ENCODE data around the gene MYBPHL.
A peak's percentile ranks its signal among the peaks of the same experiment; 100 is the strongest.
"Not testable (repeated sequence)": the region's sequence is repeated elsewhere in the genome, so short reads cannot be mapped to it uniquely, and the experiment has no call there.

Gene MYBPHL

DNA sequence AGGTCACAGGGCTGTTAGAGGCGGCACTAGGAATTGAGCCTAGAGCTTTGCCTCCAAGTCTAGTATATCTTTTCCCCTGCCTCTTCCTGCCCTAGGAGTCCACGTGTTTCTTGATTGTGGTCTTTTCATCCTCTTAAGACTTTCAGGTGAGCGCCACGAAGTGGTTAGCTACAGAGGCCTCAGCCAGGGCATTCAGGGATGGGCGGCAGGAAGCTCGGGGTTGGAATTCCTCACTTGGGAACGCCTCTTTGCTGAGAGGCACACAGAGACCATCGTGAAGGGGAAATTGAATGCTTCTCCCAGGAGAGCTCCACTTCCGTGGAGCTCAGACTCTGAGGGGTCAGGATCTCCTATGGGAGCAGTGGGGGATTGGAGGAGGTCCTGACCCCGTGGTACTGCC is 820 bp downstream of the MYBPHL start:
- not testable (repeated sequence) for DNase-seq (ENCODE audit: low read depth)

DNA sequence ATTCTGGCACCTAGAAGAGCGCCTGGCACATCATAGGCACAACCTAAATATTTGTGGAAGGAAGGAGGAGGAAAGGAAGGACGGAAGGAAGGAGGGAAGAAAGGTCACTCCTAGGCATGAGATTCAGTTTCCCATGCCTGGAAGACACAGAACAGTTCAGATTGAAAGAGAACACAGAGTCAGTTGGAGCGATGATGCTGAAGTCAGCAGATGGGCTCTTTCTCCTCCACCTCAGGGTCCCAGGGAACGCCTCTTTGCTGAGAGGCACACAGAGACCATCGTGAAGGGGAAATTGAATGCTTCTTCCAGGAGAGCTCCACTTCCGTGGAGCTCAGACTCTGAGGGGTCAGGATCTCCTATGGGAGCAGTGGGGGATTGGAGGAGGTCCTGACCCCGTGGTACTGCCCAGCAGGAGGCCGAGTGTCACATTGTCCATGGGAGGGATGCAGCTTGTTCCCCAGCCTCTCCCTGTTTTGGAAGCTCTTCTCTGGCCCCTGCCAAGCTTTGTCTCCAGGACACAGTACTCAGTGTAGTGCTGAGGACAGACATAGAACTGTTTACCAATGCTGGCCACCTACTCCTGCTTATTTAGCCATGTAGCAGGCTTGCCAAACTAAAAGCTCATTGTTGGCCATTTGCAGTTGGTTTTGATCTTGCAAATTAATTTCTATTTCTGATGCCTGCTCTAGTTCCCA is 2.4 kb downstream of the MYBPHL start:
- DNase-seq (ENCODE audit: low read depth): no peak

DNA sequence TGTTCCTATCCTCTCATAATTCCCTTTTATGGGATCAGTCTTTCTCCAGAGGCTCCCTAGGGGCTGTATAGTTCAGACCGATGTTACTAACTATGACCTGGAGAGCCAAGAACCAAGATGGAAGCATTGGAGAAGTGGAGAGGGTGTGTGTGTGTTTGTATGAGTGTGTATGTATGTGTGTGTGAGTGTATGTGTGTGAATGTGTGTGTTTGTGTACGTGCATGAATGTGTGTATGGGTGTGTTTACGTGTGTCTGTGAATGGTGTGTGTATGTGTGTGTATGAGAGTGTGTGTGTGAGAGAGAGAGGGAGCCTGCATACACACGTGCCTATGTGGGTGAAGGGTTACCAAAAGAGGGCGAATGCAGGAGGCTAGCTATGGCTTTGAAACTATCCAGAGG is 4.9 kb downstream of the MYBPHL start:
- DNase-seq (ENCODE audit: low read depth): no peak

DNA sequence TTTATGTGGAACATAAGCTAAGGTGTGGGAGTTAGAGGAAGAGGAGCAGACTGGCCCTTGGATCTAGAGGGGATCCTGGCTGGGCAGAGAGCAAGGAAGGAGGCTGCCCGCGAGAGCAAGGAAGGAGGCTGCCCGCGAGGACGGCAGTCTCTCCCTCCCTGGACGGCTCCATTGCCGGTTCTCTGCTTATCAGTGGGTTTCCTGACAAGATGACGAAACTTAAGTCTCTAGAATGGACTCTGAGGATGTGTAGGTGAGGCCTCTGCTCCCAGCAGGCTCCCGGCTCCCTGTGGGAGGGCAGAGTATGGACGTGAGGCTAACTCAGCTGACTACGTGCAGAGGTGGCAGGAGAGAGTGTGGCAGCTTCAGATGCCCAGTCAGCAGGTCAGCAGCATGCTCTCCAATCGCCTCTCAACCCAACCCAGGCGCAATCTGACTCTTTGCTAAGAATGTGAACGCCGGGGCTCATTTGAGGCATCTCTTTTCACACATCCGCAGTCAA is 6.1 kb downstream of the MYBPHL start:
- DNase-seq (ENCODE audit: low read depth): no peak

DNA sequence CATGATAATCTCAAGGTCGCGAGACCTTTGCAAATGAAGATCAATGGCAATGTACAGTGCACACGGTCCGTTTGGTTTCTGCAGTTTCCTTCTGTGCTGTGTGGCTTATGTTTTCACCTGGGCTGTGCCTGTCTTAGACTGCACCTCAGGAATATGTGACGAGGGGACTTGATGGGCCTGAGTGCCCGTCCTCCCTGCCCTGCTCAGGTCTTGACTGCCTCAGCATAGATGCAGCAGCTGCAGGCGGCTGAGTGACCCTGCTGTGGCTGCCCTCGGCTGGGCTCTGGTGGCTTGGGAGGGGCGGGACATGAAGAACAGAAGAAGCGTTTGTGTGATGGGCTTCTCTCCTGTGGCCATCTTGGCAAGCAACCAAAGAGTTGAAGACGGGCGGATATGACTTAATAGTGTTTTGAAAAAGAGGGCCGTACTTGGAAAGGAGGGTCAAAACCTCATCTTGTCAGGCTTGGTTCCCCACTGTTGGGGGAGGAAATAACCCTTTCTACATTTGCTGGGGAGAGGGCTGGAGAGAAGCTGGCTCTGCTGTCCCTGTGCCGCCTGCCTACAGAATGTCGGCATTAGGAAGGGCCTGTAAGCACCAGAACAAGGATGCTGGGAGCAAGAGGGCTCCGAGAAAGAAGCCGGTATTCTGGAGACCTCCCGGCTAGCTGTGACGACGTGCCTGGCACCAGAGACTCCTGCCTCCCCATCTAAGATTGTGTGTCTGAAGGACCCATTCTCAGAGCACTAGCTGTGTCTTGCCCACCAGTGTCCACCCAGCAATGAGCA is 7.1 kb downstream of the MYBPHL start:
- peak; percentile 15 for DNase-seq (ENCODE audit: low read depth)

DNA sequence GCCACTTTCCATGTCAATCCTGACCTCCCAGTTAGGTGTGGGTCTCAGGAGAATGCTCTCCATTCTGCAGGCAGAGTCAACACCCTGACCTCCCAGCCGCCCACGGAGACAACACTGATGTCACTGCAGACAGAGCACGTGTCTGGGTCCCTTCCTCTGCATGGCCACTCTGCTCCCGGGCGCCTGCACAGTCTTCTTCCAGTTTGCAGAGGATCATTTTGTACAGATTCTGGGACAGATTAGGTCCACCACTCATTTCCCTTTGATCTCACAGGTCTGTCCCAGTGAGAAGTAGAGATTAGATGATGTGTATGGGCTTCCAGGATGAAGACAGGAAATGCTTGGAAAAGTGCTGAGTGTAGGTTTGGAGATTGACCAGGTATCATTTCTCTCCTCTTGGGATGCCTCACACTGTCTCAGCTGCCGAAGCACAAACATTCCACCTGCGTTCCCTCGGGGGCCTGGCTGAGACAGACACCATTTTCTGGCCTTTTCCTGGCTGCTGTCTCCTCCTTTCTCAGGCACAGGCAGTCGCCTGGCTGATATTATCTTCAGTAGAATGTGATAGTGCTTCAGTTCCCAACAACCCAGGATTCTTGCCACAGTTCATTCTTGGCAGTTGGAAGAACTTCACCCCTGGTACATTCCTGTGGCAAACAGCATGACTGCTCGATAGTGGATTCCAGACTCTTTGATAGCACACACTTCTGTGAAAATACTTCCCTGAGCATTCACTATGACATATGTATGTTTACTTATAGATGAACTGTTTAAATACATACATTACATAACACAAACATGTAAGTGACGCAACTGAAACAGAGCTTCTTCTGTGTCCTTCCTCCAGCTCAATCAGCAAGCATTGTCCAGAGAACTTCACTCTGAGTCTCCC is 7.9 kb downstream of the MYBPHL start:
- peak; percentile 64 for DNase-seq (ENCODE audit: low read depth)

DNA sequence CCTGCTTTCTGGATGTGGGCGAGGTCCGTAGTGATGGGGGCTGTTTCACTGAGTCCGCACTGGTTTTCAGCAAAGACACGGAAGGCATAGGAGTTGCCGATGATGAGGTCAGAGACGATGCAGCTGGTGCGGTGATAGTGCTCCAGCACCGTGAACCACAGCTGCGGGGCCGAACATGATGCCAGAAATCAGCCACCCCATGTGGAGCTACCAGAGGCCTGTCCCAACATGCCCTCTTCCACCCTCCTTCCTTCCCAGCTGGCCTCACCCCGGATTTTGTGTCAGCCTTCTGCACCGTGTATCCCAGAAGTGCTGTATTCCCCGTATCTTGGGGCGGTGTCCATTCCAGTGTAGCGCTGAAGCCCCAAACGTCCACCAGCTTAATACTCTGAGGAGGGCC is 10.0 kb downstream of the MYBPHL start:
- no peak for DNase-seq (ENCODE audit: low read depth)

DNA sequence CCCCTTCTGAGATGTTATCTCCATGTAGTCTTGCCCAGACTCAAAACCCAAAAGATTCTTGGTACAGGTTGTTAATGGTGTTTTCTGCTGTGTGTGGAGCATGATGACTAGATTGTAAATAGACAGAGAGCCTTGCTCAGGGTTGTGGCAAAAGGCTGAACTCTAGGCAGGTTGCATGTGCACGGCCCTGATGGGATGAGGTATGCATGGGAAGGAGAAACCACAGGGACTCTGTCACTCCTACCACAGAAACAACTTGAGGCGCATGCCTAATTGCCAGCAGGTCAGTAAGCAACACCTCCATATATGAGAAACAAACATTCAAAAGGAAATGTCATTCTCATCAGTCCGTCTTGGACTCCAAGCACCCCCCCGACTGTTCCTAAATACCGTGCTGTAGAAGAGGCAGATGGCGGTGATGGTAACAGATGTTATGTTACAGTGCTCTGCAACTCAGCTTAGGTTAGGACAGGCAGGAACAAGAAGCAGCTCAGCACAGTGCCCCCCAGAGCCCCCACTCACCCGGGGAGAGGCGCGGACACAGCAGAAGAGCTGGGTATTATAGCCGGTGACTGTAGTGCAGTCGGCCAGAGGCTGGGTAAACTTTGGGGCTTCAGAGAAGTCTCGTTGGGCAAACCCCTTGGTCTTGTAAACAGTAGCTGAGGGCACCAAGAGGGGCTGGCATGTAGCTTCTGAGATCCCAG is 10.9 kb downstream of the MYBPHL start:
- no peak for DNase-seq (ENCODE audit: low read depth)

DNA sequence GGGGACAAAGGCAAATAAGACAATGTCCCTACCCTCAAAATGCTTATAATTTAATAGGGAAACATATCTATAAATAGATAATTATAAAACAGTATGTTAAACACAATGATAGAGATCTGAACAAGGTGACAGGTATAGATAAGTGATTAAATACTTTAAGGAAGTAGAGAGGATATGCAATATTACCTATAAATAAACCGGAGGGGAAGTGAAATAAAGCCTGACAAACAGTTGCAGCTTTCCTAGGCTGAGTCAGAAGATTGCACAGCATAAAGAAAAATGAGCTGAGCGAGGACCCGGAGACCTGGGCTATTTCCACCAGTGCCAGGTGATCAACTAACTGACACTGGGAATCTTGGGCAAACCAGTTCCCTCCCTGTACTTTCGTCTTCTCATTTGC is 12.3 kb downstream of the MYBPHL start:
- DNase-seq (ENCODE audit: low read depth): no peak

DNA sequence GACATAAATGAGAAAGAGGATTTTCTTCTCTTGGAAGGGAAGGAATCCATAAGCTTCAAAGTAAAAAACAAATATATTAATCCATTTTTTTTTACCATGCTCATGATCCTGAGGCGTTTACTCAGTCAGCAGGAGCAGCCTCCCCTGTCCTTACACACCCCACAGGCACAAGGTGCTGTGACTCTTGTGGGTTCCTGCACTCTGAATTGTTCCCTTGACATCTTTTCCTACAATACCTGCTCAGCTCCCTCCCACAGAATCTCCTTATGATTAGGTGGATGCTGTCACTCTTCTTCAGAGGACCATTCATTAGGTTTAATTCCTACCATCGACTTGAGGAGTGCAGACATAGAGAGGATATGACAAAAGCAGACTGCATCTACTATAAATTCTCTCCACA is 13.8 kb downstream of the MYBPHL start:
- no peak for DNase-seq (ENCODE audit: low read depth)

DNA sequence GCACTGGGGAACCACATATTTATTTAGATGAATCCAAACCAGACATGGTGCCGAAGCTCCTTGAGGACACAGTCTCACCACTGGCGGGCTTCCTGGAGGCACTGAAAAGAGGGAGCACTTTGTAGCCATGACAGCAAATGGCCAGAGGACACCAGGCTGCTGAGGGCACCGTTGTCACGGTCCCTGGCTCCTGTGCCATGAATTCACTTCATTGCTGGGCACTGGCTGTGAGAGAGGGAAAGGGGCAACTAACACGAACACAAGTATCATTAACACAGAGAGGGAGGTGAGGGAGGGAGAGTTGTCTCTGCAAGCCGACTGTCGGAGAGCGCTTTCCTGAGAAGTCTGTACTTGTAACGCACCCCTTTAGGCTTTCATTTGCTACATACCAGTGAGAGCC is 14.4 kb downstream of the MYBPHL start:
- DNase-seq (ENCODE audit: low read depth): no peak

DNA sequence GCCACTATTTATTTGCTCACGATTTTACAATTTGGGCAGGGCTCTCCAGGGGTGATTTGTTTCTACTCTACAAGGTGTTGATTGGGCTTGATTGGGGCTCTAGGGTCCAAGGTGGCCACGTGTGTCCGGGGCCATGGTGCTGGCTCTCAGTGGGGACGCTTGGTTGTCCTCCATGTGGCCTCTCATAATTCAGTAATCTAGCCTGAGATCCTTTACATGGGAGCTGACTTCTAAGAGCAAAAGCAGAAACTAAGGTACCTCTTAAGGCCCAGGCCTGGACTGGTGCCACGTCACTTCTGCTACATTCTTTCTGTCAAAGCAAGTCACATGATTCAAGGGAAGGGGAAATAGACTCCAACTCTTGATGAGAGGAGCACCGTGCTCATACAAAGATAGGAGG is 15.8 kb downstream of the MYBPHL start:
- DNase-seq (ENCODE audit: low read depth): no peak

DNA sequence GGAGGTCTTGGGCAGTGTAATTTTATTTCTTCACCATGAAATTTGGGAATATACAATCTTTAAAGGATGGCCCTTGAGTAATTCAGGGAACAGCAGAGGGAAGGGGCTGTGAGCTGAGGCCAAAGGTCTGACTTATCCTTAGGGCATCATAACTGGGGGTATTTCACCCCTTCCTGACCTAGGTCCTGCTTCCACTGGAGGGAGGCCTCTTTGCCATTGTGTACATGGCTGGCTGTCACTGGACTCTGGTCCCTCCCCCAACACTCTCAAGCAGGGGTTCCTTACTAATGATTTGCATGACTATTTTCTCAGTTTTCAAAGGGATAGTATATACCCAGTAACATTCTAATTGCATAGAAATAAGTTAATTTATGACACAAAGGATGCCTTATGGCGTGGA is 16.7 kb downstream of the MYBPHL start:
- DNase-seq (ENCODE audit: low read depth): no peak

DNA sequence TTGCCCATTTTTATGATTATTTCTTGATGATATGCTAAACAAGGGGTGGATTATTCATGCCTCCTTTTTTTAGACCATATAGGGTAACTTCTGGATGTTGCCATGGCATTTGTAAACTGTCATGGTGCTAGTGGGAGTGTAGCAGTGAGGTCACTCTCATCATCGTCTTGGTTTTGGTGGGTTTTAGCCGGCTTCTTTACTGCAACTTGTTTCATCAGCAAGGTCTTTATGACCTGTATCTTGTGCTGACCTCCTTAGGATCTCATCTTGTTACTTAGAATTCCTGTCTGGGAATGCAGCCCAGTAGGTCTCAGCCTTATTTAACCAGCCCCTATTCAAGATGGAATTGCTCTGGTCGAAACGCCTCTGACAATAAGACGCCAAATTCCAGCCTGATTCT is 20.0 kb downstream of the MYBPHL start:
- not testable (repeated sequence) for DNase-seq (ENCODE audit: low read depth)

DNA sequence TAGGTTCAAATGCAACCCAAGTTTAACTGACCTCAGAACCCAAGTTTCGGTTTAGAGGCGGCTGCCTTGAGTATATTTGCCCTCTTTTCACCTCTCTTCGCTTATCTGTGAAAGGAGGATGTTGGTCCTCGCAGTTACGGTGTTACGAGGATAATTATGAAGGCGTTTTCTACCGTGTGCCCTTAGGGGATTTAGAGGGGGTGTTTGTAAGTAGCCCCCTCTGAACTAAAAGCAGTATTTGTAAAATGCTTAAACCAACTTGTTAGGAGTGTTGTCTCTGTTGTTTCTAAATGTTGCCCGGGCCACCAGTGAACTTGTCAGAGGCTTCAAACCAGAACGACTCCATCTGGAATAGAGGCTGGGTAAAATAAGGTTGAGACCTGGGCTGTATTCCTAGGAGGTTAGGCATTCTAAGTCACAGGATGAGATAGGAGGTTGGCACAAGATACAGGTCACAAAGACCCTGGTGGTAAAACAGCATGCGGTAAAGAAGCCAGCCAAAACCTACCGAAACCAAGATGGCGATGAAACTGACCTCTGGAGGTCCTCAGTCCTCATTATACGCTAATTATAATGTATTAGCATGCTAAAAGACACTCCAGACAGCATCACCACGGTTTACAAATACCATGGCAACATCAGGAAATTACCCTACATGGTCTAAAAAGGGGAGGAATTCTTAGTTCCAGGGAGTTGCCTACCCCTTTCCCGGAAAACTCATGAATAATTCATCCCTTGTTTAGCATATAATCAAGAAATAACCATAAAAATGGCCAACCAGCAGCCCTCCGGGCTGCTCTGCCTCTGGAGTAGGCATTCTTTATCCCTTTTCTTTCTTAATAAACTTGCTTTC is 22.8 kb downstream of the MYBPHL start:
- DNase-seq (ENCODE audit: low read depth): no peak

DNA sequence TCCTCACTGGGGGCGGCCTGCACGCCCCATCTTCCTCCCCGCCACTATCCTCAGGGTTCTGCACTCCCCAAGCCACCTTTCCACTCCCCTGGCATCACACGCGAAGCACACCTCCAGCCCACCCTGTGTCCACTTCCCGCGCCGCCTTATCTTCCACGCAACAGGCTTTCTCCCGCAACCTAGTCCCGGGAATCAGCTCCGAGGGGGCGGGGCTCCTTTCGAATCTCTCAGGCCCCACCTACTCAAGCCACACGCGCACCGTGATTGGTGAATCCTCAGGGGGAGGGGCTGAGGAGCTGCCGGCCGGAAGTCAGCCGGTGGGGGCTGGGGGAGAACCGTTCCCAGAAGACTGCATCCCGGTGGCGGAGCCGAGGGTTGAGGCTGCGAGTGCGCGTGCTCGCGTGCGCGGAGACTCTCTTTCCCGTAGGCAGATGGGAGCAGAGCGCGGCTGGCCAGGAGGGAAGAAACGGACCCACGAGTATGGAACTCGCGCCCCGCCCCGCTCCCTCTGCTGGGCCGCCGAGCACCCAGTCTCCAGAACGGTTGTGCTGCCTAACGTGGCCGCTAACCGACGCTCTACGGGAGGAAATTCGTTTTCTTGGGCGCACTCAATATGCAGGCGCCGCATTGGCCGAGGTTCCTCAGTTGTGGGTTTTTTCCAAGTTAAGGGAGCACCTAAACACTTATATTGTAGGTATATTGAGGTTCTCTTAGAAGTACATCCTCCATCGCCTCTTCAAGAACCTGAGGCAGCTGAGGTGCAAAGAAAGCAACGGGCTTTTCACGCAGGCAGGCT is 23.7 kb downstream of the MYBPHL start, which contains the start of gene PSRC1:
TSS of gene PSRC1 (minus strand) at position 194 of the 796 bp plus-strand sequence.
- DNase-seq (ENCODE audit: low read depth): peak; percentile 97

DNA sequence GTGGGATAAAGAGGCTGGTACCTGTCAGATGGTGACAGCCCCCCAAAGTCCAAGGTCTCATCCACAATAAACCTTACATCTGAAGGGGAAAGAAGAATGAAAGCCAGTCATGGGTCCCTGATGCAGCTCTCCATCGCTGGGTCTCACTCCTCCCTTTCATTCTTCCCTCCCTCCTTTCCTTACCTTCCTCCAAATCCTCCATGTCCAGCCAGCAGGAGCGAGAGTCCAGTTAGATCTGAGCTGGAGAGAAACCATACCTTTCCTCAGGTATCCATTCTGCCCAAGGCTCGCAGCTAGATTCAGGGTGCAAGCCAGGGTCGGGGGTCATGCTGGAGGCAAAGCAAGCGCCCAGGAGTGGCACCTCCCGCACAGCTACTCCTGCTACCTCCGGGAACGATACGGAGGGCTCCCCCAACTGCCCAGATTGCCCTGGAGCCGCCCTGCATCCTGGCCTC is 24.3 kb downstream of the MYBPHL start:
- no peak for DNase-seq (ENCODE audit: low read depth)

DNA sequence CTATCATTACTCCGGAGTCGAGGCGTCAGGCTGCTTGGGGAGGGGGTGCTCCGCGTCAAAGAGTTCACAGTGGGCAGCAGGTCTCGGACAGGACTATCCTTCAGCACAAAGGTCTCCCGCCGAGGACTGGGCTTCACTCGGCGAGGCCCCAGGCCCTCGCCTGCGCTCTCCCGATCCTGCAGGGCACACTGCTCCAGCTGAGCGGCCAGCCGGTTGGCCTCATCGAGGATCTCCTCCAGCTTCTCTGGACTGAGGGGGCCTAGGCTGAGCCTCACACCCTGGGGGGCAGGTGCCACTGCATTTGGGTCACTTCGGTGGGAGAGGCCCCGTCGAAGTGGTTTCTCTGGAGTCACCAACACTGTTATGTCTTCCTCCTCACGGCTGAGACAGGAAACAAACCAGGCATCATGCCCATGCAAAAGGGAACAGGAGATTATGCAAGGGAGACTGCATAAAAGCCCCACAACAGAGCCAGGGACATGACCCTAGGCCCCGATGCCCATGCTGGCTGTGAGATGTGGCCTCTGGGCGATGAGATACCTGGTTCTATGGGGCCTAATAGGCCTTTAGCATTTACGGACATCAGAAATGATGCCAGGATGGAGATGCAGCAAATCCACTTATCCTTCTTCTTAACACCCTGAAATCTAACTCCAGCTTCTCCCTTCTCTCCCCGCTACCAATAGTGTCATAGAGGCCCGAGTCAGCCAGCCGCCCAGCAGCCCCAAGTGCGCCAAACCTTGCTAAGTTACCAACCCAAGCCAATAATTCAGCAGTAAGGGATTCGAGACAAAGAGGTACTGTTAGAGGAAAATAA is 24.9 kb downstream of the MYBPHL start:
- DNase-seq (ENCODE audit: low read depth): peak; percentile 29

DNA sequence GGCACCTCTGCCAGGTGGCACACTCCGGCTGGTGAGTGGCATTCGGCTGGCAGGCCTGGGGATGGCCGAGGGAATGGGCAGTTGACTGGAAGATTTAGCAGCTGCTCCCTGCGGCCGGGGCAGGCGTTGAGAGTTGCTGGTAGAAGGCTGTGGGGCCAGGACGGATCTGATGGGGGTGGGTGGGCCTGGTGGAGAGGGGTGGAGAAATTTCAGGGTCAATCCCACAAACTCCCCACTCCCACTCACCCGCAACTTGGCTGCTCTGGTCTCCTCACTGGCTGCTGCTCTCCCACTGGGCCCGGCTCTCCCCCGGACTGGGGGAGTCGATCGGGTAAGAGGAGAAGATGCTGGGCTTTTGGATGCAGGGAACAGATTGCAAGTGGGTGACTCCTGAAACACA is 25.9 kb downstream of the MYBPHL start:
- no peak for DNase-seq (ENCODE audit: low read depth)
